GM13976 (cell line): ENCODE data around the gene ADO.

Source experiments
- DNase-seq: peaks from one replicate; pipeline ENCODE4 v3.0.0; 2012; ENCODE audit warnings: low spot score
- CTCF ChIP-seq: IDR thresholded peaks from 2 replicates; pipeline ENCODE4 v1.5.1; 2012; ENCODE audit warnings: borderline replicate concordance, mild to moderate bottlenecking; ENCODE audit not compliant: insufficient read depth; ENCODE audit errors: extremely low read depth, missing control alignments, control extremely low read depth
- in situ Hi-C: fragments of 300-500 bp; cut with MboI; formaldehyde crosslinking; loops from one replicate; pipeline ENCODE4 v1.12.0; 2022; ENCODE audit warnings: low sequenced_read_pairs, mixed read lengths, inconsistent platforms; ENCODE audit not compliant: unreplicated experiment

ADO gene

GRCh38 chr10:62856021-62856420 lies 51.5 kb downstream of the ADO start:
- no peak for TF ChIP-seq CTCF
- DNase-seq = no peak
- in situ Hi-C loops = no loop called here
